CD4-positive, alpha-beta memory T cell (primary cell): Measurements from ENCODE around the gene CHI3L1. TPM values are rescaled to one million over a fixed set of nuclear protein-coding genes. Genes with fewer than 3 reads are reported as not detected.

ENCODE experiments used
- CTCF ChIA-PET: fragments of 350-600 bp; sonication (Branson Sonifier 250); formaldehyde crosslinking; loops from one replicate; lab custom pipeline; 2021; ENCODE audit warnings: inconsistent platforms; ENCODE audit not compliant: partially characterized antibody; lab: Charles Lee
- POLR2A ChIA-PET: fragments of 350-600 bp; sonication (Branson Sonifier 250); formaldehyde crosslinking; loops from one replicate; lab custom pipeline; 2021; ENCODE audit not compliant: partially characterized antibody; lab: Charles Lee
- DNase-seq, 5 donors: peaks; one replicate each; pipeline versions ENCODE4 v3.0.0 to v3.0.0-alpha.2; 2020 to 2022; ENCODE audit warnings: mixed read lengths in 1 of 5
- H3K27ac ChIP-seq: one replicate; pipeline ENCODE4 v1.7.0; 2013; ENCODE audit warnings: low read depth, low read length
- H3K27me3 ChIP-seq: 2 replicates; pipeline ENCODE4 v1.7.0; 2013; ENCODE audit warnings: mild to moderate bottlenecking, low read length, moderate library complexity; ENCODE audit not compliant: insufficient read depth
- H3K36me3 ChIP-seq: 2 replicates; pipeline ENCODE4 v1.7.0; 2013; ENCODE audit warnings: mild to moderate bottlenecking, low read length, moderate library complexity; ENCODE audit not compliant: insufficient read depth
- H3K4me1 ChIP-seq: 2 replicates; pipeline ENCODE4 v1.7.0; 2013; ENCODE audit warnings: mild to moderate bottlenecking, low read length, moderate library complexity; ENCODE audit not compliant: insufficient read depth
- H3K4me3 ChIP-seq, 2 donors: one replicate each; pipeline ENCODE4 v1.7.0; 2013; ENCODE audit warnings: low read length in 2 of 2, mild to moderate bottlenecking in 1 of 2
- H3K9me3 ChIP-seq, 2 donors: one replicate each; pipeline ENCODE4 v1.7.0; 2013; ENCODE audit warnings: low read length in 2 of 2, control low read depth in 1 of 2; ENCODE audit not compliant: control insufficient read depth in 1 of 2
- H3K27ac Mint-ChIP-seq, 7 donors: one replicate each; pipeline ENCODE4 v1.8.0; 2020 to 2021; ENCODE audit warnings: mixed read lengths in 7 of 7, mild to moderate bottlenecking in 6 of 7, inconsistent platforms in 3 of 7, moderate library complexity in 3 of 7
- H3K27me3 Mint-ChIP-seq, 2 donors: one replicate each; pipeline ENCODE4 v1.8.0; 2020 to 2021; ENCODE audit warnings: mixed read lengths in 2 of 2
- H3K36me3 Mint-ChIP-seq, 2 donors: one replicate each; pipeline ENCODE4 v1.8.0; 2020 to 2021; ENCODE audit warnings: mixed read lengths in 2 of 2, inconsistent platforms in 1 of 2, mild to moderate bottlenecking in 1 of 2
- H3K4me1 Mint-ChIP-seq, 4 donors: one replicate each; pipeline ENCODE4 v1.8.0; 2020 to 2021; ENCODE audit warnings: mixed read lengths in 4 of 4, mild to moderate bottlenecking in 1 of 4
- H3K4me3 Mint-ChIP-seq, 8 donors: one replicate each; pipeline ENCODE4 v1.8.0; 2020 to 2021; ENCODE audit warnings: mixed read lengths in 8 of 8, mild to moderate bottlenecking in 7 of 8, moderate library complexity in 6 of 8, inconsistent platforms in 3 of 8
- H3K9me3 Mint-ChIP-seq, 8 donors: one replicate each; pipeline ENCODE4 v1.8.0; 2020 to 2021; ENCODE audit warnings: mixed read lengths in 8 of 8, mild to moderate bottlenecking in 5 of 8, inconsistent platforms in 3 of 8, moderate library complexity in 1 of 8
- intact Hi-C: fragments of 100-400 bp; cut with micrococcal nuclease; formaldehyde crosslinking; loops from one replicate; pipeline ENCODE4 v1.15.1; 2023
- polyA plus RNA-seq, 2 donors: library from polyadenylated mRNA; unstranded; fragments of 300-500 nt; fragmentation: Illumina TruSeq; gene quantifications; one replicate each; pipeline ENCODE4 v1.2.3, GENCODE V29; 2021
- total RNA-seq, 2 experiments: library from RNA; stranded (reverse); gene quantifications; one replicate each; pipeline ENCODE4 v1.2.3, GENCODE V29; 2021

Gene CHI3L1
- total and polyA plus RNA-seq, 4 experiments from 2014 or later: 5.2 to 5.7 TPM; not detected in 2

GRCh38 chr1:203138066-203138465, 48.4 kb downstream of the CHI3L1 start:
- peaks cover 0 to 7% of the 10 kb centered on the region in 2 donors for H3K27me3 Mint-ChIP-seq
- Histone ChIP-seq H3K36me3 (no peaks in the 10 kb centered on the region), H3K9me3 (no peaks in the 10 kb centered on the region), H3K27me3 (peaks cover 7% of the 10 kb centered on the region), H3K27ac (no peak overlapping the region), H3K4me3 (no peak overlapping the region), H3K4me1 (peaks cover 5% of the 10 kb centered on the region)
- peaks cover 0 to 3% (median 0%) of the 10 kb centered on the region in 8 donors for H3K9me3 Mint-ChIP-seq
- H3K4me1 Mint-ChIP-seq: peaks cover 1 to 7% (median 4%) of the 10 kb centered on the region in 4 donors
- no peaks in the 10 kb centered on the region for H3K36me3 Mint-ChIP-seq
- intact Hi-C loops: no loop called here
- no peak overlapping the region for H3K4me3 Mint-ChIP-seq
- ChIA-PET POLR2A (no interaction called here), CTCF (no interaction called here)
- no peak for DNase-seq
- H3K27ac Mint-ChIP-seq: no peak overlapping the region

- Mint-ChIP-seq H3K4me3 (no peak overlapping the region), H3K36me3 (no peaks in the 10 kb centered on the region), H3K4me1 (peaks cover 1 to 7% (median 4%) of the 10 kb centered on the region in 4 donors), H3K27ac (no peak overlapping the region), H3K9me3 (peaks cover 0 to 2% (median 0%) of the 10 kb centered on the region in 8 donors), H3K27me3 (peaks cover 1 to 7% of the 10 kb centered on the region in 2 donors)
- no peak overlapping the region for H3K4me3 ChIP-seq
- no peaks in the 10 kb centered on the region for H3K9me3 ChIP-seq
- intact Hi-C loops: no loop called here
- ChIA-PET POLR2A (no interaction called here), CTCF (no interaction called here)
- peaks cover 7% of the 10 kb centered on the region for H3K27me3 ChIP-seq
- no peaks in the 10 kb centered on the region for H3K36me3 ChIP-seq
- no peak for DNase-seq
- H3K27ac ChIP-seq: no peak overlapping the region
- H3K4me1 ChIP-seq: peaks cover 5% of the 10 kb centered on the region
These were observed 49.2 kb downstream of the CHI3L1 start for GRCh38 chr1:203137324-203137723.

- no peak for DNase-seq
- Mint-ChIP-seq H3K4me3 (no peak overlapping the region), H3K27me3 (peaks cover 3 to 6% of the 10 kb centered on the region in 2 donors), H3K27ac (peak overlapping the region in 1 of 7 donors; percentile 46), H3K36me3 (no peaks in the 10 kb centered on the region), H3K4me1 (peaks cover 1 to 7% (median 4%) of the 10 kb centered on the region in 4 donors), H3K9me3 (no peaks in the 10 kb centered on the region)
- intact Hi-C loops: no loop called here
- H3K36me3 ChIP-seq: no peaks in the 10 kb centered on the region
- POLR2A ChIA-PET: no interaction called here
- CTCF ChIA-PET: no interaction called here
- H3K9me3 ChIP-seq: no peaks in the 10 kb centered on the region
- H3K4me3 ChIP-seq: no peak overlapping the region
- H3K27ac ChIP-seq: no peak overlapping the region
- H3K4me1 ChIP-seq: peaks cover 5% of the 10 kb centered on the region
- peaks cover 7% of the 10 kb centered on the region for H3K27me3 ChIP-seq
These were observed 50.0 kb downstream of the CHI3L1 start for GRCh38 chr1:203136409-203137042.

GRCh38 chr1:203135636-203136305, 50.7 kb downstream of the CHI3L1 start:
- Histone ChIP-seq H3K9me3 (no peaks in the 10 kb centered on the region), H3K27ac (no peak overlapping the region), H3K4me1 (peaks cover 5% of the 10 kb centered on the region), H3K36me3 (no peaks in the 10 kb centered on the region), H3K4me3 (no peak overlapping the region), H3K27me3 (peaks cover 7% of the 10 kb centered on the region)
- peaks cover 3 to 6% of the 10 kb centered on the region in 2 donors for H3K27me3 Mint-ChIP-seq
- no peaks in the 10 kb centered on the region for H3K36me3 Mint-ChIP-seq
- no peak overlapping the region for H3K4me3 Mint-ChIP-seq
- DNase-seq: no peak
- ChIA-PET POLR2A (no interaction called here), CTCF (no interaction called here)
- peak overlapping the region in 1 of 7 donors; percentile 53 for H3K27ac Mint-ChIP-seq
- peaks cover 1 to 7% (median 4%) of the 10 kb centered on the region in 4 donors for H3K4me1 Mint-ChIP-seq
- H3K9me3 Mint-ChIP-seq: no peaks in the 10 kb centered on the region
- intact Hi-C loops: no loop called here

- no peak for DNase-seq
- POLR2A ChIA-PET: no interaction called here
These were observed 52.4 kb downstream of the CHI3L1 start for GRCh38 chr1:203133970-203134725.

GRCh38 chr1:203131548-203132200, 54.8 kb downstream of the CHI3L1 start:
- no peak overlapping the region for H3K27ac Mint-ChIP-seq
- POLR2A ChIA-PET: no interaction called here

More at GRCh38 chr1:203133970-203134725, 52.4 kb downstream of the CHI3L1 start:
- Mint-ChIP-seq H3K9me3 (no peaks in the 10 kb centered on the region), H3K27ac (no peak overlapping the region), H3K4me3 (no peak overlapping the region), H3K36me3 (no peaks in the 10 kb centered on the region), H3K27me3 (peaks cover 5 to 9% of the 10 kb centered on the region in 2 donors), H3K4me1 (peaks cover 1 to 7% (median 4%) of the 10 kb centered on the region in 4 donors)
- intact Hi-C loops: no loop called here
- CTCF ChIA-PET: interaction anchor here (1.6 kb wide), 1 partner anchor 11 kb away, joined by 3 read pairs; no protein-coding TSS in a partner anchor
- Histone ChIP-seq H3K36me3 (no peaks in the 10 kb centered on the region), H3K27ac (no peak overlapping the region), H3K4me3 (no peak overlapping the region), H3K9me3 (no peaks in the 10 kb centered on the region), H3K27me3 (peaks cover 7% of the 10 kb centered on the region), H3K4me1 (peaks cover 5% of the 10 kb centered on the region)

More at GRCh38 chr1:203131548-203132200, 54.8 kb downstream of the CHI3L1 start:
- Mint-ChIP-seq H3K9me3 (peaks cover 0 to 5% (median 0%) of the 10 kb centered on the region in 8 donors), H3K36me3 (no peaks in the 10 kb centered on the region), H3K4me1 (peaks cover 9 to 17% (median 12%) of the 10 kb centered on the region in 4 donors), H3K27me3 (peaks cover 15 to 21% of the 10 kb centered on the region in 2 donors), H3K4me3 (no peak overlapping the region)
- DNase-seq: no peak
- H3K9me3 ChIP-seq: no peaks in the 10 kb centered on the region
- peaks cover 18% of the 10 kb centered on the region for H3K27me3 ChIP-seq
- peaks cover 5% of the 10 kb centered on the region for H3K4me1 ChIP-seq
- intact Hi-C loops: no loop called here
- H3K36me3 ChIP-seq: no peaks in the 10 kb centered on the region
- CTCF ChIA-PET: no interaction called here
- H3K4me3 ChIP-seq: no peak overlapping the region
- no peak overlapping the region for H3K27ac ChIP-seq
